MG63 (cell line): Measurements from ENCODE around the gene SSTR3. TPM values are rescaled to one million over a fixed set of nuclear protein-coding genes. Genes with fewer than 3 reads are reported as not detected.
"Not testable (repeated sequence)": the region's sequence is repeated elsewhere in the genome, so short reads cannot be mapped to it uniquely, and the experiment has no call there.

ENCODE experiments used
- DNase-seq: peaks from one replicate; pipeline ENCODE4 v3.0.0-alpha.2; 2020
- H3K27me3 ChIP-seq: fragments of 250-450 bp; sonication (Bioruptor Pico); 2 replicates; pipeline ENCODE4 v1.5.1; 2020; ENCODE audit warnings: mild to moderate bottlenecking, moderate library complexity
- H3K36me3 ChIP-seq: fragments of 250-450 bp; sonication (Bioruptor Pico); 2 replicates; pipeline ENCODE4 v1.5.1; 2020; ENCODE audit warnings: mild to moderate bottlenecking, moderate library complexity
- H3K4me3 ChIP-seq: fragments of 250-450 bp; sonication (Bioruptor Pico); 2 replicates; pipeline ENCODE4 v1.5.1; 2020; ENCODE audit warnings: mild to moderate bottlenecking, moderate library complexity
- H3K9me3 ChIP-seq: fragments of 250-450 bp; sonication (Bioruptor Pico); 2 replicates; pipeline ENCODE4 v1.5.1; 2020; ENCODE audit warnings: mild to moderate bottlenecking, moderate library complexity
- total RNA-seq: library from RNA; depleted of rRNA; stranded (reverse); fragments of >200 nt; shearing (Covaris generic); gene quantifications from 2 replicates; pipeline ENCODE4 v1.2.3, GENCODE V29; 2014; ENCODE audit warnings: low replicate concordance

Gene SSTR3
- total RNA-seq, 1 experiment from 2014 or later, result not detected

GRCh38 chr22:37206841-37207821, 5.1 kb downstream of the SSTR3 start:
- Histone ChIP-seq H3K4me3 (no peak overlapping the region), H3K9me3 (no peaks in the 10 kb centered on the region), H3K36me3 (no peaks in the 10 kb centered on the region), H3K27me3 (no peaks in the 10 kb centered on the region)
- DNase-seq, result no peak

GRCh38 chr22:37206118-37206840, 6.0 kb downstream of the SSTR3 start:
- Histone ChIP-seq H3K9me3 (no peaks in the 10 kb centered on the region), H3K27me3 (no peaks in the 10 kb centered on the region), H3K4me3 (no peak overlapping the region), H3K36me3 (no peaks in the 10 kb centered on the region)
- DNase-seq, result no peak

GRCh38 chr22:37205046-37205445, 7.2 kb downstream of the SSTR3 start:
- H3K9me3 ChIP-seq, result no peaks in the 10 kb centered on the region
- no peaks in the 10 kb centered on the region for H3K36me3 ChIP-seq
- no peak overlapping the region for H3K4me3 ChIP-seq
- no peak for DNase-seq
- H3K27me3 ChIP-seq, result no peaks in the 10 kb centered on the region

- Histone ChIP-seq H3K27me3 (no peaks in the 10 kb centered on the region), H3K4me3 (no peak overlapping the region), H3K36me3 (no peaks in the 10 kb centered on the region), H3K9me3 (no peaks in the 10 kb centered on the region)
- DNase-seq, result no peak
Measured at GRCh38 chr22:37204045-37204655, 8.1 kb downstream of the SSTR3 start.

GRCh38 chr22:37203354-37204044, 8.8 kb downstream of the SSTR3 start:
- no peaks in the 10 kb centered on the region for H3K36me3 ChIP-seq
- no peak overlapping the region for H3K4me3 ChIP-seq
- no peaks in the 10 kb centered on the region for H3K9me3 ChIP-seq
- H3K27me3 ChIP-seq, result no peaks in the 10 kb centered on the region
- DNase-seq, result no peak

- Histone ChIP-seq H3K4me3 (no peak overlapping the region), H3K9me3 (no peaks in the 10 kb centered on the region), H3K36me3 (no peaks in the 10 kb centered on the region), H3K27me3 (no peaks in the 10 kb centered on the region)
- DNase-seq, result no peak
Measured at GRCh38 chr22:37202716-37203115, 9.6 kb downstream of the SSTR3 start.

- Histone ChIP-seq H3K9me3 (no peaks in the 10 kb centered on the region), H3K27me3 (no peaks in the 10 kb centered on the region), H3K36me3 (no peaks in the 10 kb centered on the region), H3K4me3 (no peak overlapping the region)
- DNase-seq, result no peak
Measured at GRCh38 chr22:37202001-37202555, 10.2 kb downstream of the SSTR3 start.

- H3K27me3 ChIP-seq, H3K9me3 ChIP-seq, H3K36me3 ChIP-seq, DNase-seq, H3K4me3 ChIP-seq: not testable (repeated sequence)
Measured at GRCh38 chr22:37201443-37201820, 10.8 kb downstream of the SSTR3 start.

- no peak for DNase-seq
- peak overlapping the region; percentile 73; the same call in 1 of the 2 replicates for H3K4me3 ChIP-seq
- H3K9me3 ChIP-seq, result no peaks in the 10 kb centered on the region
- no peaks in the 10 kb centered on the region for H3K36me3 ChIP-seq
- H3K27me3 ChIP-seq, result no peaks in the 10 kb centered on the region
Measured at GRCh38 chr22:37199760-37200108, 12.5 kb downstream of the SSTR3 start.

GRCh38 chr22:37199103-37199759, 13.0 kb downstream of the SSTR3 start:
- Histone ChIP-seq H3K27me3 (no peaks in the 10 kb centered on the region), H3K36me3 (no peaks in the 10 kb centered on the region), H3K9me3 (no peaks in the 10 kb centered on the region), H3K4me3 (peak overlapping the region; percentile 73)
- peak; percentile 93 for DNase-seq

- no peaks in the 10 kb centered on the region for H3K36me3 ChIP-seq
- no peaks in the 10 kb centered on the region for H3K9me3 ChIP-seq
- H3K27me3 ChIP-seq, result no peaks in the 10 kb centered on the region
- DNase-seq, result peak; percentile 72
- H3K4me3 ChIP-seq, result peak overlapping the region; percentile 73
Measured at GRCh38 chr22:37198258-37199102, 13.8 kb downstream of the SSTR3 start.

- no peaks in the 10 kb centered on the region for H3K9me3 ChIP-seq
- no peaks in the 10 kb centered on the region for H3K27me3 ChIP-seq
- DNase-seq, result peak; percentile 41
- H3K36me3 ChIP-seq, result no peaks in the 10 kb centered on the region
- no peak overlapping the region; the same call in 1 of the 2 replicates for H3K4me3 ChIP-seq
Measured at GRCh38 chr22:37197451-37198257, 14.6 kb downstream of the SSTR3 start.

- Histone ChIP-seq H3K27me3 (no peaks in the 10 kb centered on the region), H3K9me3 (no peaks in the 10 kb centered on the region), H3K36me3 (no peaks in the 10 kb centered on the region), H3K4me3 (no peak overlapping the region)
- DNase-seq, result peak; percentile 91
Measured at GRCh38 chr22:37196539-37197450, 15.5 kb downstream of the SSTR3 start.

- H3K36me3 ChIP-seq, result no peaks in the 10 kb centered on the region
- no peaks in the 10 kb centered on the region for H3K9me3 ChIP-seq
- no peak overlapping the region for H3K4me3 ChIP-seq
- peak; percentile 65 for DNase-seq
- no peaks in the 10 kb centered on the region for H3K27me3 ChIP-seq
Measured at GRCh38 chr22:37195921-37196320, 16.4 kb downstream of the SSTR3 start.
